Adrenal gland (tissue), 5 donors: ENCODE measurements around the gene PKD2L1.
A peak's percentile ranks its signal among the peaks of the same experiment; 100 is the strongest.

ENCODE experiments used
- CTCF ChIP-seq, 6 experiments: fragments of 450-650 bp in 4 of 6; fragments of 200-600 bp in 2 of 6; sonication (generic) in 1 of 6; IDR thresholded peaks; 1 replicate in 5 of 6; 2 replicates in 1 of 6; pipeline versions ENCODE4 v1.5.1 to v1.8.0; 2016 to 2021; ENCODE audit warnings: antibody characterized with exemption in 6 of 6, mild to moderate bottlenecking in 2 of 6, moderate library complexity in 1 of 6
- POLR2A ChIP-seq, 2 donors: fragments of 450-650 bp; IDR thresholded peaks; one replicate each; pipeline ENCODE4 v1.6.1; 2017; ENCODE audit warnings: antibody characterized with exemption in 2 of 2, mild to moderate bottlenecking in 2 of 2, moderate library complexity in 1 of 2
- donor health status: DM: no; HTN: no; CAD: no.

- TF ChIP-seq CTCF (IDR thresholded peaks at IDR 0.05) (no peak), POLR2A (IDR thresholded peaks at IDR 0.05) (peak; percentile 64 to 76)
These were observed 62.6 kb downstream of the PKD2L1 start, which contains the start of gene CWF19L1 for GRCh38 chr10:100267239-100268104.
